KOPT-K1 (cell line): Measurements from ENCODE around the gene RBM26.

ENCODE experiments used
- H3K27ac ChIP-seq: fragments of 200-600 bp; sonication (generic); 2 replicates; pipeline ENCODE4 v1.5.1; 2016; ENCODE audit warnings: antibody characterized with exemption, mild to moderate bottlenecking, low read depth, low read length; ENCODE audit not compliant: poor library complexity, severe bottlenecking
- H3K36me3 ChIP-seq: fragments of 200-600 bp; sonication (generic); 2 replicates; pipeline ENCODE4 v1.5.1; 2017; ENCODE audit warnings: antibody characterized with exemption, mild to moderate bottlenecking, low read length, moderate library complexity; ENCODE audit not compliant: insufficient read depth
- H3K9me3 ChIP-seq: fragments of 200-600 bp; sonication (generic); 2 replicates; pipeline ENCODE4 v1.5.1; 2017; ENCODE audit warnings: antibody characterized with exemption, low read length, mild to moderate bottlenecking; ENCODE audit not compliant: insufficient read depth, poor library complexity, severe bottlenecking

Gene RBM26

GRCh38 chr13:79385694-79386093 lies 20.4 kb downstream of the RBM26 start:
- no peak overlapping the region for H3K27ac ChIP-seq
- H3K36me3 ChIP-seq, result peaks cover 18% of the 10 kb centered on the region; the same call in 1 of the 2 replicates
- no peaks in the 10 kb centered on the region for H3K9me3 ChIP-seq

- no peaks in the 10 kb centered on the region for H3K9me3 ChIP-seq
- no peak overlapping the region for H3K27ac ChIP-seq
- peaks cover 32% of the 10 kb centered on the region for H3K36me3 ChIP-seq
Observed at GRCh38 chr13:79384022-79384610, 21.9 kb downstream of the RBM26 start.

GRCh38 chr13:79382545-79383275 lies 23.3 kb downstream of the RBM26 start:
- Histone ChIP-seq H3K9me3 (no peaks in the 10 kb centered on the region), H3K27ac (peak overlapping the region; percentile 31), H3K36me3 (peaks cover 42% of the 10 kb centered on the region)

- H3K9me3 ChIP-seq, result no peaks in the 10 kb centered on the region
- H3K27ac ChIP-seq, result no peak overlapping the region
- H3K36me3 ChIP-seq, result peaks cover 59% of the 10 kb centered on the region
Observed at GRCh38 chr13:79380997-79381396, 25.1 kb downstream of the RBM26 start.

- peaks cover 71% of the 10 kb centered on the region for H3K36me3 ChIP-seq
Observed at GRCh38 chr13:79379274-79379673, 26.8 kb downstream of the RBM26 start.

GRCh38 chr13:79376843-79377242 lies 29.2 kb downstream of the RBM26 start:
- Histone ChIP-seq H3K9me3 (no peaks in the 10 kb centered on the region), H3K27ac (no peak overlapping the region), H3K36me3 (peaks cover 76% of the 10 kb centered on the region)

More at GRCh38 chr13:79379274-79379673, 26.8 kb downstream of the RBM26 start:
- H3K27ac ChIP-seq, result no peak overlapping the region
- H3K9me3 ChIP-seq, result no peaks in the 10 kb centered on the region

GRCh38 chr13:79374578-79374977 lies 31.5 kb downstream of the RBM26 start:
- Histone ChIP-seq H3K36me3 (peaks cover 86% of the 10 kb centered on the region), H3K9me3 (no peaks in the 10 kb centered on the region), H3K27ac (no peak overlapping the region)

- H3K36me3 ChIP-seq, result peaks cover 86% of the 10 kb centered on the region
Observed at GRCh38 chr13:79373916-79374315, 32.1 kb downstream of the RBM26 start.

GRCh38 chr13:79369226-79369625 lies 36.8 kb downstream of the RBM26 start:
- Histone ChIP-seq H3K27ac (no peak overlapping the region), H3K9me3 (no peaks in the 10 kb centered on the region), H3K36me3 (peaks cover 88% of the 10 kb centered on the region)

More at GRCh38 chr13:79373916-79374315, 32.1 kb downstream of the RBM26 start:
- Histone ChIP-seq H3K27ac (no peak overlapping the region), H3K9me3 (no peaks in the 10 kb centered on the region)

- no peaks in the 10 kb centered on the region for H3K9me3 ChIP-seq
- peaks cover 99% of the 10 kb centered on the region for H3K36me3 ChIP-seq
Observed at GRCh38 chr13:79365981-79366380, 40.1 kb downstream of the RBM26 start.

GRCh38 chr13:79361299-79361698 lies 44.8 kb downstream of the RBM26 start:
- Histone ChIP-seq H3K9me3 (no peaks in the 10 kb centered on the region), H3K36me3 (peaks cover 99% of the 10 kb centered on the region), H3K27ac (no peak overlapping the region)

More at GRCh38 chr13:79365981-79366380, 40.1 kb downstream of the RBM26 start:
- H3K27ac ChIP-seq, result no peak overlapping the region

- no peaks in the 10 kb centered on the region for H3K9me3 ChIP-seq
- peaks cover 99% of the 10 kb centered on the region for H3K36me3 ChIP-seq
- H3K27ac ChIP-seq, result no peak overlapping the region
Observed at GRCh38 chr13:79360095-79360494, 46.0 kb downstream of the RBM26 start.

- H3K9me3 ChIP-seq, result no peaks in the 10 kb centered on the region
- H3K36me3 ChIP-seq, result peaks cover 99% of the 10 kb centered on the region
- H3K27ac ChIP-seq, result no peak overlapping the region
Observed at GRCh38 chr13:79359064-79359463, 47.0 kb downstream of the RBM26 start.

- Histone ChIP-seq H3K36me3 (peaks cover 99% of the 10 kb centered on the region), H3K9me3 (no peaks in the 10 kb centered on the region)
Observed at GRCh38 chr13:79354285-79354684, 51.8 kb downstream of the RBM26 start.

GRCh38 chr13:79353693-79354092 lies 52.4 kb downstream of the RBM26 start:
- H3K36me3 ChIP-seq, result peaks cover 99% of the 10 kb centered on the region
- no peak overlapping the region for H3K27ac ChIP-seq
- H3K9me3 ChIP-seq, result no peaks in the 10 kb centered on the region

More at GRCh38 chr13:79354285-79354684, 51.8 kb downstream of the RBM26 start:
- H3K27ac ChIP-seq, result no peak overlapping the region

- peaks cover 99% of the 10 kb centered on the region for H3K36me3 ChIP-seq
- no peaks in the 10 kb centered on the region for H3K9me3 ChIP-seq
- no peak overlapping the region for H3K27ac ChIP-seq
Observed at GRCh38 chr13:79352107-79352506, 53.9 kb downstream of the RBM26 start.
